Astrocyte of the hippocampus (primary cell): Measurements from ENCODE around the gene FKBP2.
A peak's percentile ranks its signal among the peaks of the same experiment; 100 is the strongest.

Experiments
- DNase-seq: peaks from one replicate; pipeline ENCODE4 v3.0.0; 2011; ENCODE audit warnings: low read depth, low spot score

Gene FKBP2

GRCh38 chr11:64263021-64263946 is 22.4 kb downstream of the FKBP2 start:
- DNase-seq: peak; percentile 64

GRCh38 chr11:64263947-64264317 is 23.0 kb downstream of the FKBP2 start:
- DNase-seq: no peak

- no peak for DNase-seq
Measured at GRCh38 chr11:64264371-64264852, 23.5 kb downstream of the FKBP2 start.

- DNase-seq: no peak
Measured at GRCh38 chr11:64265176-64266160, 24.6 kb downstream of the FKBP2 start.

GRCh38 chr11:64266339-64266738 is 25.4 kb downstream of the FKBP2 start:
- no peak for DNase-seq

- DNase-seq: no peak
Measured at GRCh38 chr11:64267207-64267945, 26.5 kb downstream of the FKBP2 start.

- peak; percentile 74 for DNase-seq
Measured at GRCh38 chr11:64268025-64268892, 27.4 kb downstream of the FKBP2 start.

GRCh38 chr11:64268893-64269539 is 28.1 kb downstream of the FKBP2 start:
- peak; percentile 58 for DNase-seq

GRCh38 chr11:64269540-64270220 is 28.8 kb downstream of the FKBP2 start:
- DNase-seq: peak; percentile 100

- no peak for DNase-seq
Measured at GRCh38 chr11:64275031-64275800, 34.3 kb downstream of the FKBP2 start.

- DNase-seq: no peak
Measured at GRCh38 chr11:64275841-64276240, 34.9 kb downstream of the FKBP2 start.

- DNase-seq: no peak
Measured at GRCh38 chr11:64276653-64277431, 35.9 kb downstream of the FKBP2 start.

- DNase-seq: no peak
Measured at GRCh38 chr11:64278576-64279190, 37.8 kb downstream of the FKBP2 start.

GRCh38 chr11:64281957-64282770 is 41.3 kb downstream of the FKBP2 start:
- no peak for DNase-seq

GRCh38 chr11:64283092-64283491 is 42.2 kb downstream of the FKBP2 start:
- DNase-seq: no peak
